Transverse colon (tissue), 4 donors: ENCODE results near the gene RABEP1.

ENCODE experiments used
- CTCF ChIP-seq, 5 experiments: fragments of 200-600 bp in 3 of 5; fragments of 450-650 bp in 2 of 5; sonication (generic) in 3 of 5; IDR thresholded peaks; 1 replicate in 2 of 5; 2 replicates in 3 of 5; pipeline ENCODE4 v1.5.1; 2016 to 2017; ENCODE audit warnings: antibody characterized with exemption in 5 of 5, inconsistent platforms in 3 of 5, mild to moderate bottlenecking in 2 of 5, moderate library complexity in 1 of 5
- POLR2A ChIP-seq: fragments of 450-650 bp; IDR thresholded peaks from one replicate; pipeline ENCODE4 v1.6.1; 2016; ENCODE audit warnings: antibody characterized with exemption, mild to moderate bottlenecking, moderate library complexity
- POLR2AphosphoS5 ChIP-seq, 3 donors: sonication (generic); formaldehyde crosslinking; IDR thresholded peaks; one replicate each; pipeline ENCODE4 v1.6.1; 2016; ENCODE audit warnings: antibody characterized with exemption in 3 of 3

GRCh38 chr17:5236938-5237540 is 45.0 kb upstream of the RABEP1 start:
- no peak for TF ChIP-seq CTCF (IDR thresholded peaks at IDR 0.05)
- TF ChIP-seq POLR2AphosphoS5 (IDR thresholded peaks at IDR 0.05): no peak
- no peak for TF ChIP-seq POLR2A
